ENCODE measurements around the gene MAPK11. TPM values are rescaled to one million over a fixed set of nuclear protein-coding genes. Genes with fewer than 3 reads are reported as not detected.

Gene MAPK11
- polyA plus RNA-seq, 1 donor (not counting 4 experiments of a cell fraction or from before 2014, with no cell fraction given): 4.6 TPM

- H3K27me3 ChIP-seq (ENCODE audit: control insufficient read depth, extremely low read depth, insufficient read depth, low read length): peaks cover 16% of the 10 kb centered on the region
- H3K4me1 ChIP-seq (ENCODE audit: control insufficient read depth, extremely low read depth, insufficient read depth, low read length): peaks cover 4% of the 10 kb centered on the region
- no peaks in the 10 kb centered on the region for H3K36me3 ChIP-seq (ENCODE audit: control insufficient read depth in 2 of 2, extremely low read depth in 1 of 2, insufficient read depth in 2 of 2, low read length in 2 of 2)
- no peaks in the 10 kb centered on the region for H3K9me1 ChIP-seq (ENCODE audit: control insufficient read depth, extremely low read depth, insufficient read depth, low read length)
- no peaks in the 10 kb centered on the region for H3K79me2 ChIP-seq (ENCODE audit: control insufficient read depth, insufficient read depth, low read length)
- no peak for TF ChIP-seq CTCF (optimal IDR thresholded peaks at IDR 0.05 in 1 of 3, IDR thresholded peaks at IDR 0.05 in 1 of 3, conservative IDR thresholded peaks at IDR 0.05 in 1 of 3; ENCODE audit: extremely low read depth in 1 of 3, insufficient read depth in 2 of 3, low read length in 3 of 3)
- TF ChIP-seq EZH2 (IDR thresholded peaks at IDR 0.05; ENCODE audit: low read length): no peak
- no peak for FAIRE-seq
- H4K20me1 ChIP-seq (ENCODE audit: control insufficient read depth, extremely low read depth, insufficient read depth, low read length): no peaks in the 10 kb centered on the region
- H3K4me2 ChIP-seq (ENCODE audit: control insufficient read depth, extremely low read depth, insufficient read depth, low read depth, low read length): no peak overlapping the region
- H3K4me3 ChIP-seq (ENCODE audit: control insufficient read depth in 2 of 3, extremely low read depth in 1 of 3, insufficient read depth in 2 of 3, low read depth in 1 of 3, low read length in 3 of 3): no peak overlapping the region
- H3K9me3 ChIP-seq (ENCODE audit: control insufficient read depth, low read depth, low read length): no peaks in the 10 kb centered on the region
- no peak overlapping the region for H3K27ac ChIP-seq (ENCODE audit: control insufficient read depth, insufficient read depth, low read length)
- dilution Hi-C loops (cut with MboI; ENCODE audit: extremely low pct_ligation_motif_present, low sequenced_read_pairs): no loop called here
- H2AFZ ChIP-seq (ENCODE audit: control insufficient read depth, low read length): no peak overlapping the region
- H3K9ac ChIP-seq (ENCODE audit: control insufficient read depth, extremely low read depth, insufficient read depth, low read length): no peak overlapping the region
- DNase-seq (ENCODE audit: low read depth, low spot score): no peak
These were observed 43.4 kb upstream of the MAPK11 start for GRCh38 chr22:50313600-50313999.

DNA sequence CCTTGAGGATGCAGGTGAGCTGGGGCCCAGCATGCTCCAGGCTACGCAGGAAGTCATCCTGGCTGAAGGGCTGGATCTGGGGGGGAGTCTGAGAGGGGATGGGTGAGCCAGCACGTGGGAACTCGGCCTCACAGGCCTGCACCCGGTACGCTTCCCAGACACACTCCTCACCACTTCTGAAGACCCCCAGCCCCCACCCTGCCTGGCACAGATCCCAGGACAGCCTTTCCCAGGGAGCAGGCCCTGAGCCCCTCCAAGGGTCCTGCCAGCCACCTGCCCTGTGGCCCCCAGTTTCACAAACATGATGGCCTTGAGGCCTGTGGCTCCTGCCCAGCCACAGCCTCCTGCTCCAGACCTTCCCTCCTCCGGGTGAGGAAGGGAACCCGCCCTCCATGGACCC, 42.8 kb upstream of the MAPK11 start:
- Histone ChIP-seq H3K4me3 (ENCODE audit: control insufficient read depth in 2 of 3, extremely low read depth in 1 of 3, insufficient read depth in 2 of 3, low read depth in 1 of 3, low read length in 3 of 3) (no peak overlapping the region), H3K79me2 (ENCODE audit: control insufficient read depth, insufficient read depth, low read length) (no peaks in the 10 kb centered on the region), H3K4me2 (ENCODE audit: control insufficient read depth, extremely low read depth, insufficient read depth, low read depth, low read length) (no peak overlapping the region), H3K4me1 (ENCODE audit: control insufficient read depth, extremely low read depth, insufficient read depth, low read length) (peaks cover 4% of the 10 kb centered on the region), H3K9me3 (ENCODE audit: control insufficient read depth, low read depth, low read length) (no peaks in the 10 kb centered on the region), H3K27me3 (ENCODE audit: control insufficient read depth, extremely low read depth, insufficient read depth, low read length) (peaks cover 13% of the 10 kb centered on the region), H3K27ac (ENCODE audit: control insufficient read depth, insufficient read depth, low read length) (no peak overlapping the region), H3K9ac (ENCODE audit: control insufficient read depth, extremely low read depth, insufficient read depth, low read length) (no peak overlapping the region), H2AFZ (ENCODE audit: control insufficient read depth, low read length) (no peak overlapping the region), H3K9me1 (ENCODE audit: control insufficient read depth, extremely low read depth, insufficient read depth, low read length) (no peaks in the 10 kb centered on the region), H3K36me3 (ENCODE audit: control insufficient read depth in 2 of 2, extremely low read depth in 1 of 2, insufficient read depth in 2 of 2, low read length in 2 of 2) (no peaks in the 10 kb centered on the region), H4K20me1 (ENCODE audit: control insufficient read depth, extremely low read depth, insufficient read depth, low read length) (no peaks in the 10 kb centered on the region)
- no peak for FAIRE-seq
- TF ChIP-seq CTCF (optimal IDR thresholded peaks at IDR 0.05 in 1 of 3, IDR thresholded peaks at IDR 0.05 in 1 of 3, conservative IDR thresholded peaks at IDR 0.05 in 1 of 3; ENCODE audit: extremely low read depth in 1 of 3, insufficient read depth in 2 of 3, low read length in 3 of 3) (no peak), EZH2 (IDR thresholded peaks at IDR 0.05; ENCODE audit: low read length) (no peak)
- DNase-seq (ENCODE audit: low read depth, low spot score): no peak
- dilution Hi-C loops (cut with MboI; ENCODE audit: extremely low pct_ligation_motif_present, low sequenced_read_pairs): no loop called here

All from keratinocyte (primary cell).